Panc1 (cell line): ENCODE measurements around the gene SLC7A4.

Experiments
- SIN3A ChIP-seq: IDR thresholded peaks from 2 replicates; pipeline ENCODE4 v1.6.1; 2012; ENCODE audit warnings: low read depth, mild to moderate bottlenecking, low read length, moderate library complexity, borderline replicate concordance; ENCODE audit not compliant: insufficient read depth
- TF ChIP-seq, protein P1 (sequence below): fragments of 450-650 bp; IDR thresholded peaks from 2 replicates; pipeline ENCODE4 v1.5.1; 2017; ENCODE audit warnings: mild to moderate bottlenecking
- TF ChIP-seq, protein P2 (sequence below), 2 experiments: IDR thresholded peaks; 2 replicates each; pipeline ENCODE4 v1.6.1; 2011 to 2012; ENCODE audit warnings: low read depth in 2 of 2, control low read depth in 1 of 2, low read length in 1 of 2, mild to moderate bottlenecking in 1 of 2, moderate library complexity in 1 of 2; ENCODE audit not compliant: insufficient read depth in 1 of 2

- TF ChIP-seq, protein P1, sequence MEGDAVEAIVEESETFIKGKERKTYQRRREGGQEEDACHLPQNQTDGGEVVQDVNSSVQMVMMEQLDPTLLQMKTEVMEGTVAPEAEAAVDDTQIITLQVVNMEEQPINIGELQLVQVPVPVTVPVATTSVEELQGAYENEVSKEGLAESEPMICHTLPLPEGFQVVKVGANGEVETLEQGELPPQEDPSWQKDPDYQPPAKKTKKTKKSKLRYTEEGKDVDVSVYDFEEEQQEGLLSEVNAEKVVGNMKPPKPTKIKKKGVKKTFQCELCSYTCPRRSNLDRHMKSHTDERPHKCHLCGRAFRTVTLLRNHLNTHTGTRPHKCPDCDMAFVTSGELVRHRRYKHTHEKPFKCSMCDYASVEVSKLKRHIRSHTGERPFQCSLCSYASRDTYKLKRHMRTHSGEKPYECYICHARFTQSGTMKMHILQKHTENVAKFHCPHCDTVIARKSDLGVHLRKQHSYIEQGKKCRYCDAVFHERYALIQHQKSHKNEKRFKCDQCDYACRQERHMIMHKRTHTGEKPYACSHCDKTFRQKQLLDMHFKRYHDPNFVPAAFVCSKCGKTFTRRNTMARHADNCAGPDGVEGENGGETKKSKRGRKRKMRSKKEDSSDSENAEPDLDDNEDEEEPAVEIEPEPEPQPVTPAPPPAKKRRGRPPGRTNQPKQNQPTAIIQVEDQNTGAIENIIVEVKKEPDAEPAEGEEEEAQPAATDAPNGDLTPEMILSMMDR: no peak
- TF ChIP-seq, protein P2, sequence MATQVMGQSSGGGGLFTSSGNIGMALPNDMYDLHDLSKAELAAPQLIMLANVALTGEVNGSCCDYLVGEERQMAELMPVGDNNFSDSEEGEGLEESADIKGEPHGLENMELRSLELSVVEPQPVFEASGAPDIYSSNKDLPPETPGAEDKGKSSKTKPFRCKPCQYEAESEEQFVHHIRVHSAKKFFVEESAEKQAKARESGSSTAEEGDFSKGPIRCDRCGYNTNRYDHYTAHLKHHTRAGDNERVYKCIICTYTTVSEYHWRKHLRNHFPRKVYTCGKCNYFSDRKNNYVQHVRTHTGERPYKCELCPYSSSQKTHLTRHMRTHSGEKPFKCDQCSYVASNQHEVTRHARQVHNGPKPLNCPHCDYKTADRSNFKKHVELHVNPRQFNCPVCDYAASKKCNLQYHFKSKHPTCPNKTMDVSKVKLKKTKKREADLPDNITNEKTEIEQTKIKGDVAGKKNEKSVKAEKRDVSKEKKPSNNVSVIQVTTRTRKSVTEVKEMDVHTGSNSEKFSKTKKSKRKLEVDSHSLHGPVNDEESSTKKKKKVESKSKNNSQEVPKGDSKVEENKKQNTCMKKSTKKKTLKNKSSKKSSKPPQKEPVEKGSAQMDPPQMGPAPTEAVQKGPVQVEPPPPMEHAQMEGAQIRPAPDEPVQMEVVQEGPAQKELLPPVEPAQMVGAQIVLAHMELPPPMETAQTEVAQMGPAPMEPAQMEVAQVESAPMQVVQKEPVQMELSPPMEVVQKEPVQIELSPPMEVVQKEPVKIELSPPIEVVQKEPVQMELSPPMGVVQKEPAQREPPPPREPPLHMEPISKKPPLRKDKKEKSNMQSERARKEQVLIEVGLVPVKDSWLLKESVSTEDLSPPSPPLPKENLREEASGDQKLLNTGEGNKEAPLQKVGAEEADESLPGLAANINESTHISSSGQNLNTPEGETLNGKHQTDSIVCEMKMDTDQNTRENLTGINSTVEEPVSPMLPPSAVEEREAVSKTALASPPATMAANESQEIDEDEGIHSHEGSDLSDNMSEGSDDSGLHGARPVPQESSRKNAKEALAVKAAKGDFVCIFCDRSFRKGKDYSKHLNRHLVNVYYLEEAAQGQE (IDR thresholded peaks at IDR 0.05; ENCODE audit: insufficient read depth in 1 of 2, low read depth in 2 of 2, low read length in 1 of 2): no peak
- TF ChIP-seq SIN3A: no peak
Observed at GRCh38 chr22:21052715-21053459, 20.5 kb upstream of the SLC7A4 start.
